Transverse colon (tissue), 4 donors: ENCODE data around the gene NSMCE3. TPM values are rescaled to one million over a fixed set of nuclear protein-coding genes. Genes with fewer than 3 reads are reported as not detected.
"Not testable (repeated sequence)": the region's sequence is repeated elsewhere in the genome, so short reads cannot be mapped to it uniquely, and the experiment has no call there.

Experiments
- DNase-seq: peaks from one replicate; pipeline ENCODE4 v3.0.0-alpha.2; 2019
- H3K27ac ChIP-seq, 4 donors: fragments of 200-600 bp; sonication (generic); 2 replicates each; pipeline ENCODE4 v1.5.1; 2016 to 2018; ENCODE audit warnings: inconsistent platforms in 4 of 4
- H3K27me3 ChIP-seq: fragments of 200-600 bp; sonication (generic); 2 replicates; pipeline ENCODE4 v1.5.1; 2017; ENCODE audit warnings: inconsistent platforms
- H3K36me3 ChIP-seq, 4 donors: fragments of 200-600 bp; sonication (generic); 2 replicates each; pipeline ENCODE4 v1.5.1; 2017 to 2019; ENCODE audit warnings: inconsistent platforms in 4 of 4
- H3K4me1 ChIP-seq, 4 donors: fragments of 200-600 bp; sonication (generic); 2 replicates each; pipeline ENCODE4 v1.5.1; 2017 to 2020; ENCODE audit warnings: inconsistent platforms in 4 of 4
- H3K4me3 ChIP-seq, 4 donors: fragments of 200-600 bp; sonication (generic); 1 replicate in 1 of 4; 2 replicates in 3 of 4; pipeline versions ENCODE4 v1.5.1 to v1.6.1; 2017 to 2019; ENCODE audit warnings: inconsistent platforms in 4 of 4
- H3K9me3 ChIP-seq, 2 donors: fragments of 200-600 bp; sonication (generic); 2 replicates each; pipeline ENCODE4 v1.5.1; 2017 to 2019; ENCODE audit warnings: inconsistent platforms in 2 of 2
- EP300 ChIP-seq: sonication (generic); formaldehyde crosslinking; IDR thresholded peaks from one replicate; pipeline ENCODE4 v1.6.1; 2017; ENCODE audit warnings: antibody characterized with exemption, low read depth
- POLR2A ChIP-seq: fragments of 450-650 bp; IDR thresholded peaks from one replicate; pipeline ENCODE4 v1.6.1; 2016; ENCODE audit warnings: antibody characterized with exemption, mild to moderate bottlenecking, moderate library complexity
- POLR2AphosphoS5 ChIP-seq, 3 donors: sonication (generic); formaldehyde crosslinking; IDR thresholded peaks; one replicate each; pipeline ENCODE4 v1.6.1; 2016; ENCODE audit warnings: antibody characterized with exemption in 3 of 3
- WGBS, 2 donors: methylation state at CpG; one replicate each; pipeline ENCODE4 v1.1.5; 2018; ENCODE audit warnings: low coverage in 1 of 2; 5-methylcytosine and 5-hydroxymethylcytosine counted together
- in situ Hi-C, 4 donors: fragments of 200-750 bp; cut with MboI; loops; one replicate each; pipeline versions ENCODE4 v1.15.0 to v1.15.1; 2017; ENCODE audit warnings: low sequenced_read_pairs in 3 of 4, low pct_ligation_motif_present in 1 of 4, low pct_unique_long_range_greater_than_20kb in 1 of 4
- intact Hi-C: fragments of 100-400 bp; cut with DNase I; formaldehyde crosslinking; loops from one replicate; pipeline ENCODE4 v1.15.1; 2023; ENCODE audit warnings: low total_unique reads
- total RNA-seq, 4 donors: library from RNA; depleted of rRNA; stranded (reverse); fragments of >200 nt; gene quantifications; one replicate each; pipeline ENCODE4 v1.1.0, GENCODE V29; 2016
- TF ChIP-seq, protein P1 (sequence below), 5 experiments: fragments of 200-600 bp in 3 of 5; fragments of 450-650 bp in 2 of 5; sonication (generic) in 3 of 5; IDR thresholded peaks; 1 replicate in 2 of 5; 2 replicates in 3 of 5; pipeline ENCODE4 v1.5.1; 2016 to 2017; ENCODE audit warnings: antibody characterized with exemption in 5 of 5, inconsistent platforms in 3 of 5, mild to moderate bottlenecking in 2 of 5, moderate library complexity in 1 of 5

Gene NSMCE3
- total RNA-seq, 4 donors from 2014 or later: 2.2 to 8.3 (median 5.7) TPM

- in situ Hi-C loops (no loop called here), intact Hi-C loops (no loop called here)
- H3K4me1 ChIP-seq: no peaks in the 10 kb centered on the region
- H3K27me3 ChIP-seq: no peaks in the 10 kb centered on the region
- 68 to 88% methylated on average over 10 to 22 of the region's 22 CpGs for WGBS, 2 donors
- TF ChIP-seq POLR2AphosphoS5 (IDR thresholded peaks at IDR 0.05): no peak
- TF ChIP-seq, protein P1, sequence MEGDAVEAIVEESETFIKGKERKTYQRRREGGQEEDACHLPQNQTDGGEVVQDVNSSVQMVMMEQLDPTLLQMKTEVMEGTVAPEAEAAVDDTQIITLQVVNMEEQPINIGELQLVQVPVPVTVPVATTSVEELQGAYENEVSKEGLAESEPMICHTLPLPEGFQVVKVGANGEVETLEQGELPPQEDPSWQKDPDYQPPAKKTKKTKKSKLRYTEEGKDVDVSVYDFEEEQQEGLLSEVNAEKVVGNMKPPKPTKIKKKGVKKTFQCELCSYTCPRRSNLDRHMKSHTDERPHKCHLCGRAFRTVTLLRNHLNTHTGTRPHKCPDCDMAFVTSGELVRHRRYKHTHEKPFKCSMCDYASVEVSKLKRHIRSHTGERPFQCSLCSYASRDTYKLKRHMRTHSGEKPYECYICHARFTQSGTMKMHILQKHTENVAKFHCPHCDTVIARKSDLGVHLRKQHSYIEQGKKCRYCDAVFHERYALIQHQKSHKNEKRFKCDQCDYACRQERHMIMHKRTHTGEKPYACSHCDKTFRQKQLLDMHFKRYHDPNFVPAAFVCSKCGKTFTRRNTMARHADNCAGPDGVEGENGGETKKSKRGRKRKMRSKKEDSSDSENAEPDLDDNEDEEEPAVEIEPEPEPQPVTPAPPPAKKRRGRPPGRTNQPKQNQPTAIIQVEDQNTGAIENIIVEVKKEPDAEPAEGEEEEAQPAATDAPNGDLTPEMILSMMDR (IDR thresholded peaks at IDR 0.05): no peak
- no peak for TF ChIP-seq POLR2A
- no peak for TF ChIP-seq EP300
- H3K27ac ChIP-seq: no peak overlapping the region
- no peaks in the 10 kb centered on the region for H3K9me3 ChIP-seq
- H3K36me3 ChIP-seq: no peaks in the 10 kb centered on the region
- no peak for DNase-seq
- H3K4me3 ChIP-seq: no peak overlapping the region
These were observed 43.9 kb downstream of the NSMCE3 start for GRCh38 chr15:29225534-29226234.

DNA sequence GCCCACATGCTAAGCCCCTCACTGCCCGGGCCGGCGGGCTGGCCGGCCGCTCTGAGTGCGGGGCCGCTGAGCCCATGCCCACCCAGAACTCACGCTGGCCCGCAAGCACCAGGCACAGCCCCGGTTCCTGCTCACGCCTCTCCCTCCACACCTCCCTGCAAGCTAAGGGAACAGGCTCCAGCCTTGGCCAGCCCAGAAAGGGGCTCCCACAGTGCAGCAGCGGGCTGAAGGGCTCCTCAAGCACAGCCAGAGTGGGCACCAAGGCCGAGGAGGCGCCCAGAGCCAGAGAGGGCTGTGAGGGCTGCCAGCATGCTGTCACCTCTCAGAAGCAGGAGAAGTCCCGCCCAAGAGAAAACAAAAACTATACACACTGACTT lies 44.6 kb downstream of the NSMCE3 start:
- H3K4me3 ChIP-seq, H3K36me3 ChIP-seq, in situ Hi-C loops, H3K27ac ChIP-seq, H3K4me1 ChIP-seq, intact Hi-C loops, DNase-seq, H3K9me3 ChIP-seq, H3K27me3 ChIP-seq: not testable (repeated sequence)
- WGBS, 2 donors: 95% methylated on average over 15 of the region's 15 CpGs; no CpG with 5 or more reads in 1 of the 2 donors

DNA sequence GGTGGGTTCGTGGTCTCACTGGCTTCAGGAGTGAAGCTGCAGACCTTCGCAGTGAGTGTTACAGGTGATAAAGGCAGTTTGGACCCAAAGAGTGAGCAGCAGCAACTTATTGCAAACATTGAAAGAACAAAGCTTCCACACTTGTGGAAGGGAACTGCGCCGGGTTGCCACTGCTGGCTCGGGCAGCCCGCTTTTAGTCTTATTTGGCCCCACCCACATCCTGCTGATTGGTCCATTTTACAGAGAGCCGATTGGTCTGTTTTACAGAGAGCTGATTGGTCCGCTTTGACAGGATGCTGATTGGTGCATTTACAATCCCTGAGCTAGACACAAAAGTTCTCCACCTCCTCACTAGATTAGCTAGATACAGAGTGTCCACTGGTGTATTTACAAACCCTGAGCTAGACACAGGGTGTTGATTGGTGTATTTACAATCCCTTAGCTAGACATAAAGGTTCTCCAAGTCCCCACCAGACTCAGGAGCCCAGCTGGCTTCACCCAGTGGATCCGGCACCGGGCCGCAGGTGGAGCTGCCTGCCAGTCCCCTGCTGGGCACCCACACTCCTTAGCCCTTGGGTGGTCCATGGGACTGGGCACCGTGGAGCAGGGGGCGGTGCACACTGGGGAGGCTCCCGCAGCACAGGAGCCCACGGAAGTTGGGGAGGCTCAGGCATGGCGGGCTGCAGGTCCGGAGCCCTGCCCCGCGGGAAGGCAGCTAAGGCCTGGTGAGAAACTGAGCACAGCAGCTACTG lies 45.2 kb downstream of the NSMCE3 start:
- H3K4me3 ChIP-seq, H3K27me3 ChIP-seq, H3K27ac ChIP-seq, intact Hi-C loops, H3K9me3 ChIP-seq, DNase-seq, H3K36me3 ChIP-seq, H3K4me1 ChIP-seq, in situ Hi-C loops: not testable (repeated sequence)
- WGBS, 2 donors: 86% methylated on average over 19 of the region's 19 CpGs; no CpG with 5 or more reads in 1 of the 2 donors

DNA sequence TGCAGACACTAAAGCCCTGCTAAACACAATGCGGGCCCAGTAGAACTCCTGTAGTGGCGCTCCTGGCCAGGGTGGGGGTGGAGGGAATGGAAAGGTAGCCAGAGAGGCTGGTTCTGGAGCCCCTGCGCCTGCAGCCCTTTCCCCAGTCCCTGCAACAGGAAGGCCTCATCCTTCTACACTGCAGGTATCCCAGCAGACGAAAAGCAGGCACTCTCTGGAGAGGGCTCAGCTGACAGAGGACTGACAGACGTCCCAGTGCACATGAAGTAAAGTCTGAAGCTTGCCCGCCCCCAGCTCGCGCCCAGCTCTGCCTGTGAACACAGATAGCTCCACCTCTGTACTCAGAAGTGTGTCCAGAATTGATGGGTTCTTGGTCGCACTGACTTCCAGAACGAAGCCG lies 46.0 kb downstream of the NSMCE3 start:
- in situ Hi-C loops: no loop called here
- no peaks in the 10 kb centered on the region for H3K27me3 ChIP-seq
- 91% methylated on average over 11 of the region's 11 CpGs; no CpG with 5 or more reads in 1 of the 2 donors for WGBS, 2 donors
- H3K36me3 ChIP-seq: no peaks in the 10 kb centered on the region
- H3K4me3 ChIP-seq: no peak overlapping the region
- intact Hi-C loops: no loop called here
- no peak for DNase-seq
- no peaks in the 10 kb centered on the region for H3K4me1 ChIP-seq
- H3K9me3 ChIP-seq: no peaks in the 10 kb centered on the region
- no peak overlapping the region for H3K27ac ChIP-seq
- TF ChIP-seq, protein P1 (IDR thresholded peaks at IDR 0.05): no peak
- no peak for TF ChIP-seq POLR2A
- TF ChIP-seq POLR2AphosphoS5 (IDR thresholded peaks at IDR 0.05): no peak

DNA sequence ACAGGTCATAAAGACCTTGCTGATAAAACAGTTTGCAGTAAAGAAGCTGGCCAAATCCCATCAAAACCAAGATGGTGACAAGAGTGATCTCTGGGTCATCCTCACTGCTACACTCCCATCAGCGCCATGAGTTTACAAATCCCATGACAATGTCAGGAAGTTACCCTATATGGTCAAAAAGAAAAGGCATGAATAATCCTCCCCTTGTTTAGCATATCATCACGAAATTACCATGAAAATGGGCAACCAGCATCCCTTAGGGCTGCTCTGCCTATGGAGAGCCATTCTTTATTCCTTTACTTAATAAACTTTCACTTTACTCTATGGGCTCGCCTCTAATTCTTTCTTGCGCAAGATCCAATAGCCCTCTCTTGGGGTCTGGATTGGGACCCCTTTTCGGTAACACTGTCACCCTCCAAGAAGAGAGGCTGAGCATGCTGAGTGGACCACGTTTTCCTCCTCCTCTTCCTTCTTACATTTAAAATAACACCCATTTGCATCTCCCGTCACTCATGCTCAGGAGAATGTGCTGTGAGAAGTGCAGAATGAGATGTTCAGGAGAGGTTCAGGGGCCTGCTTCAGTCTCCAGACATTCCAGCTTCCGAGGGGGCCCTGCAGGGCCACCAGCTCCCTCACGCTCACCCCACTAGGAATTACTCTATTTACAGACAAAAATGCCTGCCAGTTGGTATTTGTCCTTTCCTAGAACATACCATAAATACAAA lies 47.3 kb downstream of the NSMCE3 start:
- in situ Hi-C loops: no loop called here
- intact Hi-C loops: no loop called here

More for the DNA sequence above, 47.3 kb downstream of the NSMCE3 start:
- Histone ChIP-seq H3K9me3 (no peaks in the 10 kb centered on the region), H3K27ac (no peak overlapping the region), H3K36me3 (no peaks in the 10 kb centered on the region), H3K27me3 (no peaks in the 10 kb centered on the region), H3K4me1 (no peaks in the 10 kb centered on the region), H3K4me3 (no peak overlapping the region)
- no peak for DNase-seq
- TF ChIP-seq, protein P1 (IDR thresholded peaks at IDR 0.05): no peak
- TF ChIP-seq EP300 (no peak), POLR2AphosphoS5 (IDR thresholded peaks at IDR 0.05) (no peak), POLR2A (no peak)
- 74% methylated on average over 7 to 9 of the region's 9 CpGs for WGBS, 2 donors
